Stimulated activated naive B cell treated with anti-CD40 and anti-IgM and Interleukin-4, amounts not matched to agents 10 μg/mL and 1 μg/mL and 100 μg/mL, for 72 hours (primary cell): ENCODE data around the gene KPNA5.

ENCODE experiments used
- ATAC-seq, 2 donors: fragments of 150-1000 bp; cut with Tn5 transposase; replicated peaks; 2 replicates each; pipeline ENCODE4 v1.10.0; 2021; ENCODE audit warnings: moderate library complexity in 1 of 2
- DNase-seq: peaks from one replicate; pipeline ENCODE4 v3.0.0; 2021
- H3K27ac Mint-ChIP-seq: one replicate; pipeline ENCODE4 v1.8.0; 2022; ENCODE audit warnings: mild to moderate bottlenecking, mixed read lengths
- H3K27me3 Mint-ChIP-seq, 2 donors: one replicate each; pipeline ENCODE4 v1.8.0; 2022; ENCODE audit warnings: mixed read lengths in 2 of 2
- H3K36me3 Mint-ChIP-seq, 2 donors: one replicate each; pipeline ENCODE4 v1.8.0; 2022; ENCODE audit warnings: mixed read lengths in 2 of 2, mild to moderate bottlenecking in 1 of 2
- H3K4me1 Mint-ChIP-seq, 2 donors: one replicate each; pipeline ENCODE4 v1.8.0; 2022; ENCODE audit warnings: mixed read lengths in 2 of 2, mild to moderate bottlenecking in 1 of 2
- H3K4me3 Mint-ChIP-seq, 2 donors: one replicate each; pipeline ENCODE4 v1.8.0; 2022; ENCODE audit warnings: mild to moderate bottlenecking in 2 of 2, mixed read lengths in 2 of 2, moderate library complexity in 1 of 2
- H3K9me3 Mint-ChIP-seq, 2 donors: one replicate each; pipeline ENCODE4 v1.8.0; 2022; ENCODE audit warnings: mixed read lengths in 2 of 2, mild to moderate bottlenecking in 1 of 2

The KPNA5 gene

GRCh38 chr6:116779573-116780164 lies 98.7 kb downstream of the KPNA5 start:
- ATAC-seq: peak in 1 of 2 donors; percentile 39
- Mint-ChIP-seq H3K4me1 (no peaks in the 10 kb centered on the region), H3K36me3 (no peaks in the 10 kb centered on the region), H3K27ac (no peak overlapping the region), H3K4me3 (no peak overlapping the region), H3K9me3 (peaks cover 0 to 2% of the 10 kb centered on the region in 2 donors), H3K27me3 (peaks cover 3 to 6% of the 10 kb centered on the region in 2 donors)
- DNase-seq: no peak

GRCh38 chr6:116783852-116784251 lies 102.8 kb downstream of the KPNA5 start:
- no peak for DNase-seq
- H3K9me3 Mint-ChIP-seq: no peaks in the 10 kb centered on the region

More at GRCh38 chr6:116783852-116784251, 102.8 kb downstream of the KPNA5 start:
- H3K27me3 Mint-ChIP-seq: peaks cover 6 to 12% of the 10 kb centered on the region in 2 donors
- H3K27ac Mint-ChIP-seq: no peak overlapping the region
- no peaks in the 10 kb centered on the region for H3K4me1 Mint-ChIP-seq
- no peak for ATAC-seq
- H3K4me3 Mint-ChIP-seq: no peak overlapping the region
- H3K36me3 Mint-ChIP-seq: no peaks in the 10 kb centered on the region
